Hindlimb muscle (tissue), 1 donor: Measurements from ENCODE around the gene B3GNT3. TPM values are rescaled to one million over a fixed set of nuclear protein-coding genes. Genes with fewer than 3 reads are reported as not detected.
"Not testable (repeated sequence)": the region's sequence is repeated elsewhere in the genome, so short reads cannot be mapped to it uniquely, and the experiment has no call there.

ENCODE experiments used
- DNase-seq: peaks from one replicate; pipeline ENCODE4 v3.0.0-alpha.2; 2013
- polyA plus RNA-seq: library from polyadenylated mRNA; unstranded; fragments of 120-200 nt; gene quantifications from one replicate; pipeline ENCODE4 v1.2.1, GENCODE V29; 2013; ENCODE audit not compliant: insufficient read length

Gene B3GNT3
- polyA plus RNA-seq, 1 donor = 0.14 TPM

DNA sequence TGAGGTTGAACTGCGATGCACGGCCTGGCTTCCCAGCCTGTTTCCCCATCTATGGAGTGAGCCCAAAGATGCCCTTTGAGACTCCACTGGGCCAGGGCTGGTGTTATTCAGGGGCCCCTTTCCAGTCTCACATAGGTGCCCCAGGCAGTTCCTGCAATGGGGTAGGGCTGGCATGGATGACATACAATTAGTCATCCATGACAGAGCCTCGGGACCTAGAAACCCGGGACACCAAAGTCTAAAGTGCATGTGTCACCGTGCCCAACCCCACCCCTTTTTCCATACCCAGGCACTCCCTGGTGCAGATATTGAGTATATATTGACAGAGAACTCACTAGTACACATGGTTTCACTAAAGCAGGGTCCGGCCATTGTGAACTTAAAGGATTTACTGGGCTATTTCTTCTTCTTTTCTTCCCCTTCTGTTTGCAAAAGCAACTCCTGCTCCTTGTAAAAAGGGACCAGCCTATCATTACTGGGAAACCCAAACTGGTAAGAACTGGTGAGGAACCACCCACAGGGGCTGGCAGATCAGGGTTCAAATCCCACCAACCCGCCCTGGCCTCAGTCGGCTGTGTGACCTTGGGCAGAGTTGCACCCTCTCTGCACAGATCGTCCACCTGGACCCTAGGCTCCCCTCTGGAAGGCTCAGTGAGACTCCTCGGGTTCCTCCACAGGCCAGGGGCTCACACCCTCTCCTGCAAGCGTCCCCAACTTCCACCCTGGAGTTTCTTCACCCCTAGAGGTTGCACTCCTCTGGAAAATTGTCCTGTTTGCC is 2.7 kb downstream of the B3GNT3 start:
- DNase-seq = no peak

DNA sequence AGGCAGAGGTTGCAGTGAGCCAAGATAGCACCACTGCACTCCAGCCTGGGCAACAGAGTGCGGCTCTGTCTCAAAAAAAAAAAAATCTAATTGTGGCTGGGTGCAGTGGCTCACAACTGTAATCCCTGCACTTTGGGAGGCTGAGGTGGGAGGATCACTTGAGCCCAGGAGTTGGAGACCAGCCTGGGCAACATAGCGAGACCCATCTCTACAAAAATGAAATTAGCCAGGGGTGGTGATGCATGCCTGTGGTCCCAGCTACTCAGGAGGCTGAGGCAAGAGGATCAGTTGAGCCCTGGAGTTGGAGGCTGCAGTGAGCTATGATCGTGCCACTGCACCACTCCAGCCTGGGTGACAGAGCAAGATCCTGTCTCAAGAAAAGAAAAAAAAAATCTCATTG is 3.7 kb downstream of the B3GNT3 start:
- not testable (repeated sequence) for DNase-seq

DNA sequence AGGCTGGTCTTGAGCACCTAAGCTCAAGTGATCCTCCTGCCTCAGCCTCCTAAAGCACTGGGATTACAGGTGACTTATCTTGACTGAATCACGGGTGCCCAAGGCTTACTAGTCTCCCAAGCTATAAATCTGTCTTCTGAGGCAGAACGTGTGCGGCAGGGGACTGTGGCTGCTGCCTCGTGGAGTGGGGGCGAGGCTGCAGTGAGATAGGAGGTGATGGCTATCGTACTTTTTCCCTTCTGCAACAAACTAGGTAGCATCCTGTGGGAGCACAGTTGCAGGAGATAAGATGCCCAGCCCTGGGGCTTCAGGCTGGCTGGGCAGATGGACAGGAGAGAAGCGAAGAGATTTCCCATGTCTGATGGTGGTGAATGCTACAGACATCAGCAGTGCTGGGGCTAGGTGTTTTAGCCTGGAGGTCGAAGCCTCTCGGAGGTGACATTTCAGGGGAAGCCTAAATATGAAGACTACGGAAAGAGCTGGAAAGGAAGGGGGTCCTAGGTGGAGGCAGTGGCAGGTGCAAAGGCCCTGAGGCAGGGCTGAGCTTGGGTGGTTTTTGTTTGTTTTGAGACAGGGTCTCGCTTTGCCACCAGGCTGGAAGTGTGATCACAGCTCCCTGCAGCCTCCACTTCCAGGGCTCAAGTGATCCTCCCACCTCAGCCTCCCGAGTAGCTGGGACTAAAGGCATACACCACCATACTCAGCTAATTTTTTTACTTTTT is 7.4 kb downstream of the B3GNT3 start:
- no peak for DNase-seq

DNA sequence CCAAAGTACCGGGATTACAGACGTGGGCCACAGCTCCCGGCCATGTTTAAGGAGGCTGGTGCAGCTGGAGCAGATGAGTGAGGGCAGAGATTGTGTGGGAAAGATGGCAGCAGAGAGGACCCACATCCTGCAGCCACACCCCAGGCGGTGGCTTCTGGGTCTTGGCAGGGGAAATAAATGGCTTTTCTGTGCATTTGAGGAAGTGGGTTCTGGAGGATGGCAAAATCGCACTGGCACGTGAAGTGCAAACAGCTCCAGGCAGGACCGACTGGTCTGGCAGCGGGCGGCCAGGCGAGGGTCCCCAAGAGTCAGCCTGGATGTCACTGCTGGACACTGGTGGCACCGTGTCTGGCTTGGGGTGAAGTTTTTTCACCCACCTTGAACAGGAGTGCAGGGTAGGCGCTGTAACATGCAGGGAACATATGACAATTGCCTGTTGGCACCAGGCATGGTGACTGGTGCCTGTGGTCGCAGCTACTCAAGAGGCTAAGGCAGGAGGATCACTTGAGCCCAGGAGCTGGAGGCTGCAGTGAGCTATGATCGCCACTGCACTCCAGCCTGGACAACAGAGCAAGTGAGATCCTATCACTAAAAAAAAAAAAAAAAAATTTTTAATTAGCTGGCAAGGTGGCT is 8.4 kb downstream of the B3GNT3 start:
- DNase-seq = no peak

DNA sequence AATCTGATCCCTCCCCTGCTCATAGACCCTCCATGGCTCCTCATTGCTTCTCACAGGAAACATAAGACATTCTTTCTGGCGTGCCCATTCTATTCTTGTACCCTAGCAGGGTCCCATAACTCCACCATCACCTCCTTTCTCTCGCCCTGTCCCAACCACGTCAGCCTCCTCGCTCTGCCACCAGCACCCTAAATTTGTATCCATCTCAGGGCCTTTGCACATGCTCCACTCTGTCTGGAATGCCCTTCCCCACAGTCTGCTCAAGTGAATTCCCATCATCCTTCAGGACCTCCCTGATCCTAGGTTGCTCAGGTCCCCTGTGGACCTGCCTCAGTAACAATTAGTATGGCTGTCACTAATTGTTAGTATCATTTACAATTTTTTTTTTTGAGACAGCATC is 10.5 kb downstream of the B3GNT3 start:
- DNase-seq = no peak

- no peak for DNase-seq
Observed at GRCh38 chr19:17806945-17807344, 12.0 kb downstream of the B3GNT3 start.

DNA sequence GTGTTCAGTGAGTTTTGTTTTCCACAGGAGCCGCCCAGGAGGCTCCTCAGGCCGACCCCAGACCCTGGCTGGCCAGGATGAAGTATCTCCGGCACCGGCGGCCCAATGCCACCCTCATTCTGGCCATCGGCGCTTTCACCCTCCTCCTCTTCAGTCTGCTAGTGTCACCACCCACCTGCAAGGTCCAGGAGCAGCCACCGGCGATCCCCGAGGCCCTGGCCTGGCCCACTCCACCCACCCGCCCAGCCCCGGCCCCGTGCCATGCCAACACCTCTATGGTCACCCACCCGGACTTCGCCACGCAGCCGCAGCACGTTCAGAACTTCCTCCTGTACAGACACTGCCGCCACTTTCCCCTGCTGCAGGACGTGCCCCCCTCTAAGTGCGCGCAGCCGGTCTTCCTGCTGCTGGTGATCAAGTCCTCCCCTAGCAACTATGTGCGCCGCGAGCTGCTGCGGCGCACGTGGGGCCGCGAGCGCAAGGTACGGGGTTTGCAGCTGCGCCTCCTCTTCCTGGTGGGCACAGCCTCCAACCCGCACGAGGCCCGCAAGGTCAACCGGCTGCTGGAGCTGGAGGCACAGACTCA is 12.9 kb downstream of the B3GNT3 start:
- DNase-seq = no peak

DNA sequence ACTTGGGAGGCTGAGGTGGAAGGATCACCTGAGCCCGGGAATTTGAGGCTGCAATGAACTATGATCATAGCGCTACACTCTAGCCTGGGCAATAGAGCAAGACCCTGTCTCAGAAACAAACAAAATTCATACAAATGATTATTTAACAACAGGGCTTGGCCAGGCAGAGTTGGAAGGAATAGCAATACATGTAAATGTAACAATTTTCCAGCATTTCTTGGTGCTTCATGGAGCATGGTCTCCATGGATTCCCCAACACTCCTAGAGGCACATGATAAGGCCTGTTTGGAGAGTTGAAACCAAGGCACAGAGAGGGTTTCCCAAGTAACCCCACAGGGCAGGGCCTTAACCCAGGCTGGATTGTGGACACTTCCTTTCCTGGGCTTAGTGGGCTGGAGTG is 16.2 kb downstream of the B3GNT3 start:
- DNase-seq = no peak

DNA sequence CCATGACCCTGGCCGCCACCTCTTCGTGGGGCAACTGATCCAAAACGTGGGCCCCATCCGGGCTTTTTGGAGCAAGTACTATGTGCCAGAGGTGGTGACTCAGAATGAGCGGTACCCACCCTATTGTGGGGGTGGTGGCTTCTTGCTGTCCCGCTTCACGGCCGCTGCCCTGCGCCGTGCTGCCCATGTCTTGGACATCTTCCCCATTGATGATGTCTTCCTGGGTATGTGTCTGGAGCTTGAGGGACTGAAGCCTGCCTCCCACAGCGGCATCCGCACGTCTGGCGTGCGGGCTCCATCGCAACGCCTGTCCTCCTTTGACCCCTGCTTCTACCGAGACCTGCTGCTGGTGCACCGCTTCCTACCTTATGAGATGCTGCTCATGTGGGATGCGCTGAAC is 16.7 kb downstream of the B3GNT3 start:
- DNase-seq = no peak

GRCh38 chr19:17812099-17812498 is 17.2 kb downstream of the B3GNT3 start:
- no peak for DNase-seq

DNA sequence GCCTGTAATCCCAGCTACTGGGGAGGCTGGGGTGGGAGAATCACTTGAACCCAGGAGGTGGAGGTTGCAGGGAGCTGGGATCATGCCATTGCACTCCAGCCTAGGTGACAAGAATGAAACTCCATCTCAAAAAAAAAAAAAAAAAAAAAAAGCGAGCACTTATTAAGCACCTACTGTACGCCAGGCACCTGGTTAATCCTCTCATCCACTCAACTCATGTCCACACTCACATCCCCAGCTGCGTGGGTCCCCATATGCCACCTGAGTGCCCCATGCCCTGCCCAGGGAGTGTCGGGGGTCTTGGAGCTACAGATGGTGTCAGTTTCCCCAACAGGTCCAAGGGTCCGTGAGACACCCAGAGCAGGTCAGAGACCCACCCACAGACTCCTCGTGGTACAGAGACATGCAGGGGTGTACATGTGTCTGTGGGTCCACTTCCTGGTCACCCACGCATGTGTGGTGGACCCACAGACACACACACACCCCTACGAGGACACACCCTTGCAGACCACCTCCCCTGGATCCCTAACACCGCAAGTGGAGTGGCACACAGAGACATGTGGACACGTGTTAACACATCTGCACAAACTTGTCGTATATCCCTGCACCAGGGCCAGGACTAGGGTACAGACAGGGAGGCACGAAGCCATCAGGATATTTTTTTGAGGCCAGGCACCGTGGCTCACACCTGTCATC is 22.9 kb downstream of the B3GNT3 start:
- DNase-seq = no peak

DNA sequence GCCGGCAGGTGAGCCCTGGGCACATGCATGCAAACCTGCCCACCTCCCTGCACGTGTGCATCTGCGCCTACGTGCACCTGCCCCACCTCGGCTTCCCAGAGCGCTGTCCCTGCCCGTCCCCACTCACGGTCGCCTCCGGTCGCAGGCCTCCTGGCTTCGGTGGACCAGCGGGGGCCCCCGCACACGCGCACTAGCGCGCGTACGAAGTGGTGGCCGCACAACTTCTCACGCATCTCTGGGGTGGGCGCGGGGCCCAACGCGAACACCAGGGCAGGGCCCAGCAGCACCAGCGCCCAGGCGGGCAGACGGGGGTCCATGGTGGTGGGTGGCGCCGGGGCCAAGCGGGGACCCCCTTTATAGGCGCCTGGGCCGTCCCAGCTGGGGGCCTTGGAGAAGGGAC is 26.3 kb downstream of the B3GNT3 start, which contains the start of gene INSL3:
Gene INSL3 (minus strand): TSS at position 330 of the 400 bp plus-strand sequence. CDS start 13 bp downstream, at position 317.
- no peak for DNase-seq

DNA sequence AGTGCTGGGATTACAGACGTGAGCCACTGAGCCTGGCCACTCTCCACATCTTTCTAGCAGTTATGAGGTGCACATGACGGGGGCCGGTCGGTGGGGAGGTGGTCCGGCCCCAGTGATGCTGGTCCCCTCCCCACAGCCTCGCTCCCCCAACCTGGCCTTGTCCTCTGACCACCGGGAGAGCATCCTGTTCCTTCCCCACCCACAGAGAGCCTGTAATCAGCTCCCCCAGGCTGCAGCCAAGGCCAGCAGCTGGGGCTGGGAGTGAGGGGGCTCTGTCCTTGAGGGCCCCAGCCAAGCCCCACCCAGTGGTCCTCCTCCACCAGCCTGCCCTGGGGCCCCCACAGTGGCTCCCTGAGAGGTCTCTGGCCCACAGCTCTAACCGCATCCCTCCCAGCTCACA is 29.4 kb downstream of the B3GNT3 start:
- no peak for DNase-seq

- no peak for DNase-seq
Observed at GRCh38 chr19:17826508-17827056, 31.6 kb downstream of the B3GNT3 start.

- DNase-seq = no peak
Observed at GRCh38 chr19:17829855-17830566, 35.1 kb downstream of the B3GNT3 start.

DNA sequence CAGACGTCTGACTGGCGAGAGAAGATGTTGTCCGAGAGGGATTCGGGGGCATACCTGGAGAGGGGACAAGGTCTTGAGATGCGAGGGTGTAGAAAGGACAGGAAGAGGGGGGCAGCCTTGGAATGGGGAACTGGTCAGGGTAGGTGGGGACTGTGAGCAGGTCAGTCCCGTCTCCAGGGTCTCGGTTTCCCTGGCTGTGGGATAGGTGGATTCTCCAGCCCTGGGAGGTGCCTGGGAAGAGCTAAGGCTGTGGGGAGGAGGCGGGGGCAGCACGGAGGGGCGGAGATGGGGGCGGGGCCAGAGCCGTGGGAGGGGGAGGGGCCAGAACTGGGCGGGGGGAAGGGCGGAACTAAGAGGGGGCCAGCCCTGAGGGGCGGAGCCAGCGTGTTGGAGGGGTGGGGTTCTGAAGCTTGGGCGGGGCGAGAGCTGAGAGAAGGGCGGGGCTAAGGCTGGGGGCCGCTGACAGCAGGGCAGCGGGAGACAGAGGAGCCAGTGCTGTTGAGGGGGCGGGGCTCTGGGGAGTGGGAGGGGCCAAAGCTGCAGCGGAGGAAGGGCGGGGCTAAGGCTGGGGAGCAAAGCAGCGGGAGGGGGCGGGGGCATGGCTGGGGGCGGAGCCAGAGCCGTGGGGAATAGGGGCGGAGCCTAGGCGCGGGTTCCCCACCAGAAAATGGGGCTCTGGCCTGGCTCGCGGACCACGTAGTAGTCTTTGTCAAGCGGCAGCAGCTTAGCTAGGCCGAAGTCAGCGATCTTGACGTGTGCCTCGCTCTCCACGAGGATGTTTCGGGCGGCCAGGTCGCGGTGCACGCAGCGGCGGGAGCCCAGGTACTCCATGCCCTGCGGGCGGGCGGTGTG is 35.9 kb downstream of the B3GNT3 start:
- no peak for DNase-seq

DNA sequence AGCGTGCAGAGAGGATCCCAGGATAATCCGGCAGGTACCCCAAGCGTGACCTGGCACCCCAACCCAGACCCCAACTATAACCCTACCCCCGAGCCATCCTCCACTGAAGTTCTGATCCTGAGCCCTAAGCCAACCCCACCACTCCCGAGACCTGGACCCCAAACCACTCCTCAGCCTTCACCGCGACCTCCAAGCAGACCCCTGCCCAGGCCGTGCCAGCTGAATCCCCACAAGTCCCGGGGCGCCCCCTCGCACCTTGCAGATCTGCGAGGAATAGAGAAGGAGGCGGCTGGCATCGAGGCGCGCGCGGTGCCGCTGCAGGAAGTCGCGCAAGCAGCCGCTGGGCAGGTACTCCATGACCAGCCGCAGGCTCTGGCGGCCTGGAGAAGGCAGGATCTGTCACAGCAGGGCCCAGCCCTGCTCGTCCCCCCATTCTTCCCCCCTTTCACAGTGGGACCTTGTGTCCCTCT is 36.5 kb downstream of the B3GNT3 start:
- no peak for DNase-seq

DNA sequence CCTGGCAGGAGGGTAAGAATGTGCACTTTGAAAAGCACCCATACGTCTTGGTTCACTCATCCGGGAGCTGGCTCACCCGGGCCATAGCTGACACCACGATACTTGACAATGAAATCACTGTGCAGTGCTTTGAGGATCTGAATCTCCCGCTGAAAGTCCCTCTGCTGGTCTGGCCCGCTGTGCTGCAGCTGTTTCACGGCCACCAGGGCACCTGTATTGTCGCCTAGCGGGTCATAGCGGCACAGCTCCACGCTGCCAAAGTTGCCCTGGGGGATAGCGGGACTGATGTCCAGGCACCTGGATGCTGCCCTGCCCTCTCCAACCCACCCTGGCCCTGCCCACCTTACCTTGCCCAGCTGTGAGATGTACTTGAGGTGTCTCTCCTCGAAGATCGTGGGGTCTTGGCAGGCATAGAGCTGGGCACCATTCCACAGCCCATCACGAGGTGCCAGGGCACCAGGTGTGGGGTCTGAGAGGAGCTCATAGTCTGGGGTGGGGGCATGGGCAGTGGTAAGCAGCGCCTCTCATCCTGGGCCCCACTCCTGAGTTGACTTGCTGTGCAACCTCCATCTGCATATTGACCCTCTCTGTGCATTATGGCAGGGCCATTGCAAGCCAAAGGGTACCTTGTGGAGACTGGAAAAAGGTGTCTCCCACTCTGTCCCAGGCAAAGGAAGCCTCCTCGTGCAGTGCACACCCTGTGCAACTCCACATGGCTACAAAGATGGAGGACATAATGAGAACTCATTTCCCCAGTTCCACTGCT is 37.7 kb downstream of the B3GNT3 start:
- DNase-seq = no peak

DNA sequence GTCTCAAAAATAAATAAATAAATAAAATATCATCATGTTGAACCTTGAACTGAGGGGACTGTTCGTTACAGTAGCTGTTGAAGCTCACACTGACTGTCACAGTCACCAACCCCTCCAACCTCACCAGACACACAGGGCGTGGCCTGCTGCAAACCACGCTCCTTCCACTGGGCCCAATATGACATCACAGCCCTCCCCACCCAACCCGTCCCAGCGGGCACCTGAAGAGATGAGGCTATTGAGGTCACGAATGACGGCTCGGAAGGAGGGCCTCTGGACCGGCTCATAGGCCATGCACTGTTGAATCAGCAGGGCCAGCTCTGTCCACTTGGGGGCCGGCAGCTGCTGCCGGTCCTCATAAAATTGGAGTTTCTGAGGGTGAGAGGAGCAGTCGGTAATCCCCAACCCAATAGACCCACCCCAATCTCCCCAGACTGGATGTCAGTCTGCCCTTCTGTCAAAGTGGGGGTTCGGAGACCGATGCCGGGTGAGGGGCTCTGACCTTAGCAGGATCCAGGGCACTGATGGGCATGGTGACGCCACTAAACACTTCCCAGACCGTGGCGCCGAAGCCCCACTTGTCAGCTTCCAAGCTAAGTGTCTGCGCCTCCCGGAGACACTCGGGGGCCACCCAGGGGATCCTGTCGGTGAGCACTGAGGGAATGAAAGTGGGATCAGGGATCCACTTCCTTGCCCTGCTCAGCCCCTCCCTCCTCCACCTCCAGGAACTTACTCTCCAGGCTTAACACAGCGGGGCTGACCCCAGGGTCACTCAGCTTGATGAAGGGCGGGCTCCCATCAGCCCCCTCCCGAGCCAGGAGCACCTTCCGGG is 39.6 kb downstream of the B3GNT3 start:
- DNase-seq = no peak
